ENCODE measurements around the gene TMEM259. TPM values are rescaled to one million over a fixed set of nuclear protein-coding genes. Genes with fewer than 3 reads are reported as not detected.

The TMEM259 gene
- total and polyA plus RNA-seq, 2 experiments from 2014 or later: 82.8 to 196 TPM

- TF ChIP-seq ZNF462 (CRISPR knock-in tag; IDR thresholded peaks at IDR 0.05) (no peak), EZH2 (IDR thresholded peaks at IDR 0.05; ENCODE audit: low read depth, unreplicated experiment) (no peak)
These were observed 33.4 kb upstream of the TMEM259 start (continued) for GRCh38 chr19:1054102-1055027.

- H3K27me3 Mint-ChIP-seq (ENCODE audit: insufficient read depth, low read depth, poor library complexity): peaks cover 18% of the 10 kb centered on the region
- H2AFZ ChIP-seq: no peak overlapping the region
- H3K27ac Mint-ChIP-seq: no peak overlapping the region
- ATAC-seq (no peak), DNase-seq (ENCODE audit: low spot score) (no peak)
- no peaks in the 10 kb centered on the region for H3K4me1 Mint-ChIP-seq
- no peaks in the 10 kb centered on the region for H4K20me1 ChIP-seq (replicated peaks; ENCODE audit: insufficient read depth)
- no peak overlapping the region for H3K4me3 ChIP-seq
- H3K4me2 ChIP-seq: no peak overlapping the region
- H3K4me1 ChIP-seq (ENCODE audit: insufficient read depth): no peaks in the 10 kb centered on the region
- no peak overlapping the region; the same call in 2 of the 3 replicates for H3K4me3 Mint-ChIP-seq
- peaks cover 41% of the 10 kb centered on the region for H3K36me3 Mint-ChIP-seq (ENCODE audit: low read depth)
- H3K36me3 ChIP-seq (ENCODE audit: insufficient read depth): peaks cover 15% of the 10 kb centered on the region
- no peaks in the 10 kb centered on the region for H3K27me3 ChIP-seq (ENCODE audit: insufficient read depth)
- H3K79me2 ChIP-seq (replicated peaks; ENCODE audit: insufficient read depth): no peaks in the 10 kb centered on the region
- H3K9me3 Mint-ChIP-seq: peaks cover 30% of the 10 kb centered on the region
- no peaks in the 10 kb centered on the region for H3K9me2 ChIP-seq (ENCODE audit: insufficient read depth)
- no peak overlapping the region for H3K27ac ChIP-seq (ENCODE audit: low read depth)
- H3F3A ChIP-seq (replicated peaks; ENCODE audit: low read depth): no peaks in the 10 kb centered on the region; the same call in 1 of the 2 replicates
- no peak for TF ChIP-seq EZH2phosphoT487 (IDR thresholded peaks at IDR 0.05; ENCODE audit: unreplicated experiment)
- no peak for TF ChIP-seq ZNF331 (CRISPR knock-in tag; IDR thresholded peaks at IDR 0.05; ENCODE audit: low read depth)
- no peak for TF ChIP-seq JUNB (IDR thresholded peaks at IDR 0.05; ENCODE audit: unreplicated experiment)
- TF ChIP-seq STAT1 (IDR thresholded peaks at IDR 0.05; ENCODE audit: unreplicated experiment): no peak
- TF ChIP-seq CTCF (conservative IDR thresholded peaks at IDR 0.05; ENCODE audit: low read depth in 2 of 2): no peak
- no peak for TF ChIP-seq CREB1 (CRISPR knock-in tag; IDR thresholded peaks at IDR 0.05; ENCODE audit: low read depth)
- no peak for TF ChIP-seq EZH2 (IDR thresholded peaks at IDR 0.05; ENCODE audit: low read depth, unreplicated experiment)
- TF ChIP-seq ZNF114 (CRISPR knock-in tag; IDR thresholded peaks at IDR 0.05): no peak
- TF ChIP-seq ETS1 (IDR thresholded peaks at IDR 0.05): no peak
- no peak for TF ChIP-seq POLR2AphosphoS5 (IDR thresholded peaks at IDR 0.05; ENCODE audit: low read depth)
These were observed 32.5 kb upstream of the TMEM259 start for GRCh38 chr19:1053176-1054101.

All from GM23338 (cell line).